Calu3 (cell line): ENCODE data around the gene GOLGA5. TPM values are rescaled to one million over a fixed set of nuclear protein-coding genes. Genes with fewer than 3 reads are reported as not detected.

Experiments
- BruUV-seq: library from RNA; stranded (reverse); fragments of 400-500 nt; replicated peaks from 2 replicates; lab custom pipeline; 2021; lab: Mats Ljungman, UMichigan
- CTCF ChIA-PET: fragments of 300-600 bp; sonication (Branson Sonifier 250); formaldehyde crosslinking; loops from one replicate; lab custom pipeline; 2022; ENCODE audit warnings: antibody characterized with exemption; lab: Charles Lee
- DNase-seq: peaks from one replicate; pipeline ENCODE4 v3.0.0; 2022
- H3K27ac Mint-ChIP-seq: one replicate; pipeline ENCODE4 v1.8.0; 2022; ENCODE audit warnings: mixed read lengths; ENCODE audit not compliant: unreplicated experiment
- H3K27me3 Mint-ChIP-seq: one replicate; pipeline ENCODE4 v1.8.0; 2022; ENCODE audit warnings: mixed read lengths; ENCODE audit not compliant: unreplicated experiment
- H3K36me3 Mint-ChIP-seq: one replicate; pipeline ENCODE4 v1.8.0; 2022; ENCODE audit warnings: mild to moderate bottlenecking, moderate library complexity, mixed read lengths; ENCODE audit not compliant: insufficient read depth, unreplicated experiment
- H3K4me1 Mint-ChIP-seq: one replicate; pipeline ENCODE4 v1.8.0; 2022; ENCODE audit warnings: mild to moderate bottlenecking, low read depth, mixed read lengths; ENCODE audit not compliant: unreplicated experiment
- H3K4me3 Mint-ChIP-seq: one replicate; pipeline ENCODE4 v1.8.0; 2022; ENCODE audit warnings: mild to moderate bottlenecking, low read depth, moderate library complexity, mixed read lengths; ENCODE audit not compliant: unreplicated experiment
- H3K9me3 Mint-ChIP-seq: one replicate; pipeline ENCODE4 v1.8.0; 2022; ENCODE audit warnings: low read depth, mixed read lengths; ENCODE audit not compliant: unreplicated experiment
- intact Hi-C: fragments of 100-400 bp; cut with micrococcal nuclease; formaldehyde crosslinking; loops from one replicate; pipeline ENCODE4 v1.10.0; 2022; ENCODE audit not compliant: unreplicated experiment
- total RNA-seq: library from RNA; stranded (reverse); gene quantifications from 2 replicates; pipeline ENCODE4 v1.2.3, GENCODE V29; 2022
- TF ChIP-seq, protein P1 (sequence below): fragments of 200-600 bp; IDR thresholded peaks from one replicate; pipeline ENCODE4 v1.8.0; 2022; ENCODE audit warnings: antibody characterized with exemption; ENCODE audit not compliant: unreplicated experiment

GOLGA5 gene
- total RNA-seq, 1 experiment from 2014 or later = 27.8 TPM

DNA sequence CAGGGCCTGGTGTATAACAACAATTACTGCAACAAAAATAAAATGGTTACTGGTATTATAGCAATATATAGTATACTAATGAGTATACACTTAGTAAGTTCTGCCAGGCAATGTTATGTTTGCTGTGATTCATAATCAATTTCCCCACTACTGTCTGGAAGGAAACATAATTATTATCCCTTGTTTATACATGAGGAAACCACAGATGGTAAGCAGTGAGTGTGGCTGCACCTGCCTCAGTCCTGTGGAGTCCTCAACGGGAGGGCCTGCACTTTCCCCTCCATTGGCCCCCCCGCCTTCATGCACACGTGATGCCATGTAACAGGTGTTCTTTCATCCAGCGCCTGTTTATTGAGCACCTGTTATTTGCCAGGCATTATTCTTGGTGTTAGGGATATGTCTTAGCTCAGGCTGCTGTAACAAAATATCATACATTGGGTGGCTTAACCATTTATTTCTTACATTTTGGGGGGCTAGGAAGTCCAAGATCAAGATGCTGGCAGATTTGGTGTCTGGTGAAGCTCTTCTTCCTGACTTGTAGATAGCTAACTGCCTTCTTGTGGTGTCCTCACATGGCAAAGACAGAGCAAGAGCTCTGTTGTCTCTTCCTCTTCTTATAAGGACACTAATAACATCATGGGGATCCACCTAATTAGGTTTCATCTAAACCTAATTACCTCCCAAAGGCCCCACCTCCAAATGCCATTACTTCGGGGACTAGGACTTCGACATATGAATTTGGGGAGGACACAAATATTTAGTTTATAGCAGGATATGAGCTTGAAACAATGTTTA is 69.4 kb downstream of the GOLGA5 start:
- H3K27me3 Mint-ChIP-seq = peaks cover 60% of the 10 kb centered on the region
- BruUV-seq = no TSS peak
- intact Hi-C loops = no loop called here
- no peaks in the 10 kb centered on the region for H3K4me1 Mint-ChIP-seq
- no peak overlapping the region for H3K4me3 Mint-ChIP-seq
- DNase-seq = no peak
- no peak overlapping the region for H3K27ac Mint-ChIP-seq
- H3K36me3 Mint-ChIP-seq = no peaks in the 10 kb centered on the region
- TF ChIP-seq, protein P1, sequence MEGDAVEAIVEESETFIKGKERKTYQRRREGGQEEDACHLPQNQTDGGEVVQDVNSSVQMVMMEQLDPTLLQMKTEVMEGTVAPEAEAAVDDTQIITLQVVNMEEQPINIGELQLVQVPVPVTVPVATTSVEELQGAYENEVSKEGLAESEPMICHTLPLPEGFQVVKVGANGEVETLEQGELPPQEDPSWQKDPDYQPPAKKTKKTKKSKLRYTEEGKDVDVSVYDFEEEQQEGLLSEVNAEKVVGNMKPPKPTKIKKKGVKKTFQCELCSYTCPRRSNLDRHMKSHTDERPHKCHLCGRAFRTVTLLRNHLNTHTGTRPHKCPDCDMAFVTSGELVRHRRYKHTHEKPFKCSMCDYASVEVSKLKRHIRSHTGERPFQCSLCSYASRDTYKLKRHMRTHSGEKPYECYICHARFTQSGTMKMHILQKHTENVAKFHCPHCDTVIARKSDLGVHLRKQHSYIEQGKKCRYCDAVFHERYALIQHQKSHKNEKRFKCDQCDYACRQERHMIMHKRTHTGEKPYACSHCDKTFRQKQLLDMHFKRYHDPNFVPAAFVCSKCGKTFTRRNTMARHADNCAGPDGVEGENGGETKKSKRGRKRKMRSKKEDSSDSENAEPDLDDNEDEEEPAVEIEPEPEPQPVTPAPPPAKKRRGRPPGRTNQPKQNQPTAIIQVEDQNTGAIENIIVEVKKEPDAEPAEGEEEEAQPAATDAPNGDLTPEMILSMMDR = no peak
- CTCF ChIA-PET = no interaction called here
- H3K9me3 Mint-ChIP-seq = no peaks in the 10 kb centered on the region

DNA sequence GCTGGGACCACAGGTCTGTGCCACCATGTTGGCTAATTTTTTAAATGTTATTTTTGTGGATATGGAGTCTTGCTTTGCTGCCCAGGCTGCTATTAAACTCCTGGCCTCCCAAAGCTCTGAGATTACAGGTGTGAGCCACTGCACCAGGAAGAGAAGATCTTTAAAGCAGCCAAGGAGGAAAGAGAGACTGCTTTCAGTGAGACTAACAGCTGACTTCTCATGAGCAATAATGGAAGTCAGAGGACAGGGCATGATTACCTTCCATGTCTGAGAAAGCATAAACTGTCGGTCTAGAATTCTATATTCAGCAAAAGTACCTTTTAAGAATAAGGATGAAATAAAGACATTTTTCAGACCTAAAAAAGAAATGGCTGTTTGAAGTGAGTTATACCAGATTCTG is 71.6 kb downstream of the GOLGA5 start:
- H3K36me3 Mint-ChIP-seq = no peaks in the 10 kb centered on the region
- no TSS peak for BruUV-seq
- TF ChIP-seq, protein P1 = no peak
- H3K4me1 Mint-ChIP-seq = no peaks in the 10 kb centered on the region
- H3K9me3 Mint-ChIP-seq = no peaks in the 10 kb centered on the region
- H3K27me3 Mint-ChIP-seq = peaks cover 55% of the 10 kb centered on the region
- no peak overlapping the region for H3K4me3 Mint-ChIP-seq
- CTCF ChIA-PET = no interaction called here
- no peak overlapping the region for H3K27ac Mint-ChIP-seq
- intact Hi-C loops = no loop called here
- no peak for DNase-seq

DNA sequence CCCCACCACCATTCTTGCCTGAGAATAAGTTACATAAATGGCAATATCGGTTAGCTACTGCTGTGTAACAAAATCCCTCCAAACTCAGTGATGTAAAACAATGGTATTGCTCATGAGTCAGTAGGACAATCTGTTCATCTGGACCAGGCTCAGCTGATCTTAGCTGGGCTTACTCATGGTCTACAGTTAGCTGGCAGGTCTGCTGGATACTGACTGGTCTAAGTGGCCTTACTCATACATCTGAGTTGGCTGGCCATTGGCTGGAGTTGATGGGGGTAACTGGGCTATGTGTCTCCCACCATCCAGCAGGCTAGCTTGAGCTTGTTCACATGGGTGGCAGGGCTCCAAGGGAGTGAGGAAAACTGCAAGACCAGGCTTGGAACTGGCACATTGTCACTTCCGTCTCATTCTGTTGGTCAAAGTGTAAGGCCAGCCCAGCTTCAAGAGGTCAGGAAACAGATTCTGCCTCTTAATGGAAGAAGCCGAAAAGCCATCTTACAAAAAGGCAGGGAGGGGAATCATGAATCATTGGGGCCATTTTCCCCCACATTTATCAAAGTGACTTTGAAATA is 72.2 kb downstream of the GOLGA5 start:
- BruUV-seq = no TSS peak
- Mint-ChIP-seq H3K27me3 (peaks cover 49% of the 10 kb centered on the region), H3K36me3 (no peaks in the 10 kb centered on the region), H3K4me1 (no peaks in the 10 kb centered on the region), H3K9me3 (no peaks in the 10 kb centered on the region), H3K27ac (no peak overlapping the region), H3K4me3 (no peak overlapping the region)
- CTCF ChIA-PET = no interaction called here
- DNase-seq = no peak
- intact Hi-C loops = no loop called here
- TF ChIP-seq, protein P1 = no peak

DNA sequence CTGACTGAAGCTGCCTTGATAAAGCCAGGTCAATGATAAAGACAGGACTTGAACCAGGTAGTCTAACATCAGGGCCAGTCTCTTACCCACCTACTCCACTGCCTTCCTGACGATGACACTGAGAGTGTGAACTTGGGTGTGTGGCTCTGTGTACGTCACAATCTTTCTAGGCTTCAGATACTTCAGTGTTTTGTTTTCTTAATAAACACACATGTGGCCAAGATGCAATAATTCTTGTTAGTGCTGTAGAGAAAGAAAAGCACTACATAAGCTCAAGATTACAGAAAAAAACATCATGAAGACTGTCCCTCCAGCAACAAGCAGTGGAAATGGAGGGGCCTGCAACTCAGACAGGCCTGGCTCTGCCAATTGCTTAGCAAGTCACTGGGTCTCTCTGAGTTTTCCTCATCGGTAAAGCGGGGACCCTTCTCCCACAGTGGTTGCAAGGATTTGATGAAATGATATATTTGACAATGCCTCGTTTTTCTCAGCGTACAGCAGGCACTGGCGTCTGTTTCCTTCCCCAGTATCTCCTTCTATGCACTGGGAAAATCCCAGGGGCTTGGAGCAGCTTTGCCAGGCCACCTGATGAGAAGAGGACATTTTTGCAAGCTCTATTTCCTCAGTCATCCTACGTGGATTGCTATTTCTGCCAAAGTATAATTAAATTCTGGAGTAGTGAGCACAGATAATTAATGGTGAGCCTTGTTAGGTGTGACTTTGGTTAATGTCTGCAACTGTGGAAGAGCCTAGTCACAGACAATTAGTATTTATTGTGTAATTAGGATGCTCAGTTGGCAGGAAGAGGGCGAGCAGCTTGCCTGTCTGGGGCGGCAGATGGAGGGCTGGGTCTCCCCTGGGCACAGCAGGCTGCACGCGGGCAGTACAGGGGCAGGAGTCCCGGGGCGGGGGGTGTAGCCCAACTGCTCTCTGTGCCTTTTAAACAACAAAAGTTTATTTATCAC is 73.1 kb downstream of the GOLGA5 start:
- no TSS peak for BruUV-seq
- Mint-ChIP-seq H3K4me1 (no peaks in the 10 kb centered on the region), H3K9me3 (no peaks in the 10 kb centered on the region), H3K27me3 (peaks cover 40% of the 10 kb centered on the region), H3K4me3 (no peak overlapping the region), H3K36me3 (no peaks in the 10 kb centered on the region), H3K27ac (no peak overlapping the region)
- CTCF ChIA-PET = no interaction called here
- intact Hi-C loops = no loop called here
- no peak for DNase-seq
- TF ChIP-seq, protein P1 = no peak
